Activated T-cell treated with anti-CD3 and anti-CD28 coated beads, Interleukin-2, amount 50 U/mL, for 24 hours (primary cell): ENCODE measurements around the gene TEKT3.

Source experiments
- DNase-seq: peaks from one replicate; pipeline ENCODE4 v3.0.0-alpha.2; 2020
- H3K27ac Mint-ChIP-seq: 2 replicates; pipeline ENCODE4 v1.8.0; 2020; ENCODE audit warnings: mild to moderate bottlenecking, mixed read lengths
- H3K27me3 Mint-ChIP-seq: 2 replicates; pipeline ENCODE4 v1.8.0; 2020; ENCODE audit warnings: mixed read lengths
- H3K36me3 Mint-ChIP-seq: 2 replicates; pipeline ENCODE4 v1.8.0; 2020; ENCODE audit warnings: low read depth, mixed read lengths
- H3K4me1 Mint-ChIP-seq: 2 replicates; pipeline ENCODE4 v1.8.0; 2020; ENCODE audit warnings: low read depth, mixed read lengths
- H3K4me3 Mint-ChIP-seq: 2 replicates; pipeline ENCODE4 v1.8.0; 2020; ENCODE audit warnings: mild to moderate bottlenecking, moderate library complexity, mixed read lengths
- H3K9me3 Mint-ChIP-seq: 2 replicates; pipeline ENCODE4 v1.8.0; 2020; ENCODE audit warnings: mixed read lengths

Gene TEKT3

GRCh38 chr17:15291674-15292361 is 49.6 kb downstream of the TEKT3 start:
- Mint-ChIP-seq H3K27ac (no peak overlapping the region), H3K9me3 (no peaks in the 10 kb centered on the region), H3K4me3 (no peak overlapping the region)

GRCh38 chr17:15290605-15291004 is 50.8 kb downstream of the TEKT3 start:
- no peak for DNase-seq
- H3K4me3 Mint-ChIP-seq, result no peak overlapping the region
- H3K9me3 Mint-ChIP-seq, result no peaks in the 10 kb centered on the region
- H3K36me3 Mint-ChIP-seq, result no peaks in the 10 kb centered on the region
- no peaks in the 10 kb centered on the region for H3K4me1 Mint-ChIP-seq
- no peak overlapping the region for H3K27ac Mint-ChIP-seq
- peaks cover 57% of the 10 kb centered on the region for H3K27me3 Mint-ChIP-seq

More at GRCh38 chr17:15291674-15292361, 49.6 kb downstream of the TEKT3 start:
- Mint-ChIP-seq H3K36me3 (no peaks in the 10 kb centered on the region), H3K4me1 (no peaks in the 10 kb centered on the region), H3K27me3 (peaks cover 49% of the 10 kb centered on the region)
- no peak for DNase-seq

GRCh38 chr17:15289285-15290183 is 51.9 kb downstream of the TEKT3 start:
- no peak overlapping the region for H3K27ac Mint-ChIP-seq
- H3K4me3 Mint-ChIP-seq, result no peak overlapping the region
- no peaks in the 10 kb centered on the region for H3K4me1 Mint-ChIP-seq
- H3K9me3 Mint-ChIP-seq, result no peaks in the 10 kb centered on the region
- no peak for DNase-seq
- H3K27me3 Mint-ChIP-seq, result peaks cover 65% of the 10 kb centered on the region
- H3K36me3 Mint-ChIP-seq, result no peaks in the 10 kb centered on the region

DNA sequence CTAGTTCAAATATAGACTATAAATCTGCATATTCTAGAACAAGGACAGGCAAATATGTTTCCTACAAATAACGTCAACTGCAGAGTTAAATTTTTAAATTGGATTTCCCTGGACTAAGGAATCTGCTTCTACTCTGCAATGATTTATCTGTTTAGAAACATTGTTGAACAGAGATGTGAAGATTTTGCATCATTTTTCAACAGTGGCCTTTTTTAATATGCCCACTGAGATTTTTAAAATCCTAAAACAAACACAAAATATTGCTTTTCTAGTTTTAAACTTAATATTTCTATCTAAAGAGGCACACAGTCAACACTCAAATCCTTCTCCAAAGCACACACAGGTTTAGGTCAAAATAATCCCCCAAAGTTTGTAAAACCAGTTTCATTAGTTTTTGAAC is 52.5 kb downstream of the TEKT3 start:
- no peaks in the 10 kb centered on the region for H3K9me3 Mint-ChIP-seq
- no peak overlapping the region for H3K4me3 Mint-ChIP-seq
- H3K27me3 Mint-ChIP-seq, result peaks cover 69% of the 10 kb centered on the region
- DNase-seq, result no peak
- no peaks in the 10 kb centered on the region for H3K36me3 Mint-ChIP-seq
- no peaks in the 10 kb centered on the region for H3K4me1 Mint-ChIP-seq
- no peak overlapping the region for H3K27ac Mint-ChIP-seq

DNA sequence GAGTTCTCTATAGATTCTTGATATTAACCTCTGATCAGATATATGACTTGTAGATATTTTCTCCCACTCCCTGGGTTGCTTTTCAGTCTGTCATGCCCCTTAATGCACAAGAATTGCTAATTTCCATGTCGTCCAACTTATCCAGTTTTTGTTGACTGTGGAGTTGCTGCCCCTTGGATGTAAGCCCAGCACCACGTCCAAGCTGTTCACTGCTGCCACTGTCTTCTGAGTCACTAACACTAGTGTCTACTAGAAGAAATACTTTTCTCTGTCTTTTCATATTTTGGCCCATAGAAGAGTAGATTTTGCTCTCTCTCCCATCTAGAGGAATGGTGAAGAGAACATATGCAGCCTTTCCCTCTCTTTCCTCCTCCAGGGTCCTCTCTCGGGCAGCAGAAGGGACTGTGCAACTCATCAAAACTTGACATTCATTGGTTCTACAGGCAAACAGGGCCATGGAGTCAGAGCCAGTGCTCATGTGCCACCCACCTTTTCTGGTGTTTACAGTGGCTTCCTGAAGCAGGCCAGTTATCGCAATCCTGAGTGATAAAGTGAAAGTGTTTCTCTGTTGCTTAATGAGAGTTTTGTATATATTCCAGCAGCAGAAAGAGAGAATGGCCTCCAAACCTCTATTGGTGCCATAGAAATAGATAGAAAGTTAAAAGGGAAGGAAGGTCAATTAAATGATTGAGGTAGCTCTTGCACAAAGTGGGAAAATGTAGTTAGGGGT is 53.7 kb downstream of the TEKT3 start:
- no peak for DNase-seq
- Mint-ChIP-seq H3K27me3 (peaks cover 71% of the 10 kb centered on the region), H3K9me3 (peaks cover 3% of the 10 kb centered on the region), H3K36me3 (no peaks in the 10 kb centered on the region), H3K27ac (no peak overlapping the region), H3K4me3 (no peak overlapping the region), H3K4me1 (no peaks in the 10 kb centered on the region)

- Mint-ChIP-seq H3K4me3 (no peak overlapping the region), H3K36me3 (no peaks in the 10 kb centered on the region), H3K27me3 (peaks cover 70% of the 10 kb centered on the region), H3K27ac (no peak overlapping the region), H3K4me1 (peaks cover 8% of the 10 kb centered on the region), H3K9me3 (peaks cover 4% of the 10 kb centered on the region)
- no peak for DNase-seq
Measured at GRCh38 chr17:15285466-15285865, 55.9 kb downstream of the TEKT3 start.

DNA sequence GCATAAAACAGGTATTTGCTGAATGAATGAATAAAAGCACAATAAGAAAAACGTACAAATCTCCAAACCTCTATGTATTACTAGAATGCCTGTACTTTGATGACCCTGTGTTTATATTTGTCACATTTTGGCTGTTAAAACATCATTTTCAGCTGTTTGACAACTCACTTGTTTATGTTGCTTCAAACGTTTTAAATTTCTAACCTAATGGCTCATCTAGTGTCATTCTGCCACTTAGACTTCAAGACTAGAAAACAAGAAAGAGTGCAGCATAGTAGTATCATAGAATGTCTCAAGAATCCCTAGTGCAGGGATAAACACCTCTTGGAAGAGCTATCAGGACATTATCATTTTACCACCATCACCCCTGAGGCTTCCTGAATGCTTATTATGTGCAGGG is 56.9 kb downstream of the TEKT3 start:
- Mint-ChIP-seq H3K36me3 (no peaks in the 10 kb centered on the region), H3K27me3 (peaks cover 71% of the 10 kb centered on the region), H3K4me3 (no peak overlapping the region), H3K9me3 (peaks cover 4% of the 10 kb centered on the region), H3K4me1 (peaks cover 8% of the 10 kb centered on the region), H3K27ac (no peak overlapping the region)
- no peak for DNase-seq

DNA sequence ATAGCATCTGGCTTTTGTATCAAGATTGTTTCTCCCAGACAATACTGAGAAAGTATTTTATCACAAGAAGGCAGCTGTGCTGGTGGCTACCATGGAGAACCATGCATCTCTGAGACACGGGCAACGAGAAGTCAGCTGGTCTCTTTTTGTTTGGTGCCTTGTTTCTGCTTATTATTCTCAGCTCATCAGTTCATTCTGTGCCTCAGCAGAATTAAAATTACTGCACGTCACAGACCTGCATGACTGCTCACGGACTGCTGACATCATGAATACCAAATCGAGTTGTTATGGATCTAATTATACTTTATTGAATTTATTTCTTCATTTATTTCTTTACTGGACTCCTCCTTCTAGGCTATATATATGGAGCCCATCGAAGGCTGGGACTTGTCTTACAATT is 57.3 kb downstream of the TEKT3 start:
- Mint-ChIP-seq H3K27me3 (peaks cover 71% of the 10 kb centered on the region), H3K9me3 (peaks cover 4% of the 10 kb centered on the region), H3K4me3 (no peak overlapping the region), H3K36me3 (no peaks in the 10 kb centered on the region), H3K27ac (no peak overlapping the region), H3K4me1 (peaks cover 8% of the 10 kb centered on the region)
- no peak for DNase-seq

DNA sequence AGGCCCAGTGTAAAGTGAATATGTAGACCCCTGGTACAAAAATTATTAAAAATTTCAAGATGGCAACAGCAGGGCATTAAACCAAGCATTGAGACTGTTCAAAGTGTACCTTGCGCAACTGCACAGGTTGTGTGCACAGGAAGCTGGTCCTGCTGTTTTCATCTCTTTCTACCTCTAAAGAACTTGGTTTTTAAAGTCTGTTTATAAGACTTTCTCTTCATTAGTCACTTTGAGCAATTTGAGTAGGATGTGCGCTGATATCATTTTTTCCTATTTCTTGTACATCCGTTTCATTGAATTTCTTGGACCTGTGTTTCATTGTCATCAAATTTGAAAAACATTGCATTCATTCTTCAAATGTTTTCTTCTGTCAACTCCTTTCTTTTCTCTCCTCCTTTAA is 59.5 kb downstream of the TEKT3 start:
- peaks cover 11% of the 10 kb centered on the region for H3K4me1 Mint-ChIP-seq
- H3K27ac Mint-ChIP-seq, result no peak overlapping the region
- no peaks in the 10 kb centered on the region for H3K36me3 Mint-ChIP-seq
- H3K9me3 Mint-ChIP-seq, result peaks cover 4% of the 10 kb centered on the region
- peaks cover 68% of the 10 kb centered on the region for H3K27me3 Mint-ChIP-seq
- H3K4me3 Mint-ChIP-seq, result no peak overlapping the region
- no peak for DNase-seq

DNA sequence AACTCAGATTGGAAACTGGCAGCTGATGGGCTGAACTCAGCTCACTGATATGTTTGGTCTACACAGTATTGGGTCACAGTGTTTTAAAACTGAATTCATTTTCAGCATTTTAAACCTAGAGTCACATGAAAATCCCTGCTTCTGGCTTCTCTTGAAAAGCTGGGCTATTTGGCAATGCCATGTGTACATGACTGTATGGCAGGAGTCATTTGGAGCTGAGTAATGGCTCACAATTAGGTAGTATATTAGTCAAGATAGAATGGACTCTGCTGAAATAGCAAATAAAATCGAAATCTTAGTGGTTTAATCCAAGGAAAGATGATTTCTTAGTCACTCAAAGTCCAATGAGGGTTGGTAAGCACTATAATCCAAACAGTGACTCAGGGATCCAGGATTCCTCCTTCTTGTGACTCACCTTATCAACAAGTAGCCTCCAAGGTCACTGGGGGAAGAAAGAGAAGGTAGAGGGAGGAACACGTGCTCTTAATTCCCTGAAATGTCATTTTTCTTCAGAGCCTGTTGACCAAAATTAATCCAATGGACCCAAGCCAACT is 62.4 kb downstream of the TEKT3 start:
- no peak for DNase-seq
- Mint-ChIP-seq H3K9me3 (peaks cover 6% of the 10 kb centered on the region), H3K4me3 (no peak overlapping the region), H3K4me1 (peaks cover 11% of the 10 kb centered on the region), H3K36me3 (no peaks in the 10 kb centered on the region), H3K27me3 (peaks cover 54% of the 10 kb centered on the region), H3K27ac (no peak overlapping the region)

DNA sequence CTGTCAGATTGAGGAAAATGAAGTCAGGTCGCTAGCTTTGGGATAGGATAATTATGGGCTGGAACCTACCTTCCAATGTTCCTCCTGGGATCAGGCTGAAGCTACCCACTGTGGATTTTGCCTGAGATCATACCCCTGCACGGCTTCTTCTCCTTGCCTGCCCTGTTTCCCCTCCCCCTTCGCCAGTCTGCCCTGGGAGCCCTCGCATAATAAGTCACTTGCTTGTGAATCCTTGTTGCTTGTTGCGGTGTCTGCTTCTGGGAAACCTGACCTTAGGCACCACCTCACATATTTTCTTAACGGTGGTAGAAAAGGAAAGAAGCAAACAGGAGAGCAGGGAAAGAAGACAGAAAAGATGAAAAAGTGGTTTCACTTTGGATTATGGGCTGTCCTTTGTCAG is 63.0 kb downstream of the TEKT3 start:
- no peak for DNase-seq
- Mint-ChIP-seq H3K27me3 (peaks cover 50% of the 10 kb centered on the region), H3K27ac (no peak overlapping the region), H3K9me3 (peaks cover 8% of the 10 kb centered on the region), H3K4me3 (no peak overlapping the region), H3K4me1 (peaks cover 11% of the 10 kb centered on the region), H3K36me3 (no peaks in the 10 kb centered on the region)

DNA sequence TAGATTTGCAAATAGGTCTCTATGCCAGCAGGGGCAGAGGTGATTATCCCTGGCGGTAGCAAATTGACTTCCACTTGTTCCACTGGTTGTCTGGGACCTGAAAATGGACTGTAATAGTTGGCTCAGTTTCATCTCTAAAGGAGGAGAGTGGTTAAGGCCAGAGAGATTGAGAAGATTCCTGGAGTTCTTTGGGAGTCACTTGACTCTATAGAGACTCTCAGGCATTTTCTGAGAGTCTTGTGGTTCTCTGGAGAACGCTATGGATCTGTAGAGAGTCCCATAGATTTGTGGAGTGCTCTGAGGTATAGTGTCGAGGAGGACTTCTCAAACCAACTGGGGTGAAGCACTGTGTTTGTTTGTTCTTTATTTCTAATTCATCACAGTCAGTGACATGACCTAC is 67.4 kb downstream of the TEKT3 start:
- DNase-seq, result no peak
- Mint-ChIP-seq H3K27ac (no peak overlapping the region), H3K4me1 (peaks cover 8% of the 10 kb centered on the region), H3K4me3 (no peak overlapping the region), H3K36me3 (no peaks in the 10 kb centered on the region), H3K9me3 (peaks cover 4% of the 10 kb centered on the region), H3K27me3 (peaks cover 34% of the 10 kb centered on the region)

- H3K27me3 Mint-ChIP-seq, result peaks cover 31% of the 10 kb centered on the region
- H3K9me3 Mint-ChIP-seq, result peaks cover 4% of the 10 kb centered on the region
- no peak overlapping the region for H3K4me3 Mint-ChIP-seq
- no peak overlapping the region for H3K27ac Mint-ChIP-seq
- H3K4me1 Mint-ChIP-seq, result peaks cover 5% of the 10 kb centered on the region
- H3K36me3 Mint-ChIP-seq, result no peaks in the 10 kb centered on the region
- no peak for DNase-seq
Measured at GRCh38 chr17:15273141-15273793, 68.1 kb downstream of the TEKT3 start.

DNA sequence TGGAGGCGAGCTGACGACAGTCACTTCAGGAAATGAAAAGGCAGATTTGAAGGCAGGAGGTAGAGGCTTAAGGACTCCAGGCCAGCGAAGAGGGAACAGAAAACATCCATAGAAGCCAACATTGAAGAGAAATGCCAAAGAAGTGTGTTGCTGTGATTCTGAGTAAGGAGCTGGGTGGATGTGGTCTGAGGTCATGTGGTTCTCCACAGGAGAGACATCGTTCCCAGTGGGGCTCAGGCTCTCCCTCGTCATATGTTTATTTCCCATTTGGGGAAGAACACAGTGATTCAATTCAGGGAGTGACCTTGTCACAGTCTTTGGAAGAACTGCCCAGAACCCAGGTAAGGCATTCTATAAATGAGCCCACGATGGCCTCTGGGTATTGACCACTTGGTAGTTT is 69.7 kb downstream of the TEKT3 start:
- peaks cover 40% of the 10 kb centered on the region for H3K27me3 Mint-ChIP-seq
- H3K36me3 Mint-ChIP-seq, result no peaks in the 10 kb centered on the region
- H3K4me3 Mint-ChIP-seq, result no peak overlapping the region
- no peak overlapping the region for H3K27ac Mint-ChIP-seq
- DNase-seq, result no peak
- H3K9me3 Mint-ChIP-seq, result peaks cover 4% of the 10 kb centered on the region
- peaks cover 5% of the 10 kb centered on the region for H3K4me1 Mint-ChIP-seq
